Right ventricle myocardium inferior (tissue), 1 donor: ENCODE data around the gene CRYAA. TPM values are rescaled to one million over a fixed set of nuclear protein-coding genes. Genes with fewer than 3 reads are reported as not detected.

Experiments
- total RNA-seq: library from RNA; stranded (reverse); fragmentation: NEBNext Ultra II Directional; extraction: Animal tissue kit (Norgen Biotek cat#: 25700); gene quantifications from one replicate; pipeline ENCODE4 v1.2.1, GENCODE V29; 2021
- donor health status: DM: no; HTN: yes; CAD: no; lungs with severe emphysema.

CRYAA gene
- total RNA-seq, 1 donor from 2014 or later = not detected

Other genes with a start within 250 kb of the CRYAA start
- gene ERVH48-1, start 243.4 kb upstream of the CRYAA start, total RNA-seq = not detected
- gene PKNOX1, start 194.4 kb upstream of the CRYAA start, total RNA-seq = 9.7 TPM
- 5.5 TPM for gene CBS, start 93.2 kb upstream of the CRYAA start, total RNA-seq
- gene U2AF1, start 61.4 kb upstream of the CRYAA start, total RNA-seq = 13.8 TPM